Tibial nerve (tissue), 4 donors: ENCODE results near the gene CCDC148. TPM values are rescaled to one million over a fixed set of nuclear protein-coding genes. Genes with fewer than 3 reads are reported as not detected.
A peak's percentile ranks its signal among the peaks of the same experiment; 100 is the strongest.
"Not testable (repeated sequence)": the region's sequence is repeated elsewhere in the genome, so short reads cannot be mapped to it uniquely, and the experiment has no call there.

Experiments
- DNase-seq, 2 donors: peaks; one replicate each; pipeline ENCODE4 v3.0.0-alpha.2; 2019; ENCODE audit warnings: low spot score in 2 of 2
- H3K27ac ChIP-seq, 4 donors: fragments of 200-600 bp; sonication (generic) in 3 of 4; one replicate each; pipeline ENCODE4 v1.5.1; 2017 to 2019; ENCODE audit warnings: mild to moderate bottlenecking in 1 of 4
- H3K27me3 ChIP-seq, 2 donors: fragments of 200-600 bp; sonication (generic) in 1 of 2; one replicate each; pipeline versions ENCODE4 v1.5.1 to v1.6.0; 2017 to 2019
- H3K36me3 ChIP-seq, 3 donors: fragments of 200-600 bp; sonication (generic); one replicate each; pipeline ENCODE4 v1.5.1; 2018 to 2019
- H3K4me1 ChIP-seq, 4 donors: fragments of 200-600 bp; sonication (generic) in 3 of 4; one replicate each; pipeline ENCODE4 v1.5.1; 2017 to 2019
- H3K4me3 ChIP-seq, 4 donors: fragments of 200-600 bp; sonication (generic) in 3 of 4; one replicate each; pipeline ENCODE4 v1.5.1; 2017 to 2019; ENCODE audit warnings: mild to moderate bottlenecking in 1 of 4, moderate library complexity in 1 of 4
- H3K9me3 ChIP-seq, 4 donors: fragments of 200-600 bp; sonication (generic) in 3 of 4; one replicate each; pipeline ENCODE4 v1.5.1; 2017 to 2019
- EP300 ChIP-seq, 2 donors: sonication (generic); formaldehyde crosslinking; IDR thresholded peaks; one replicate each; pipeline ENCODE4 v1.6.1; 2017; ENCODE audit warnings: antibody characterized with exemption in 2 of 2, mild to moderate bottlenecking in 1 of 2
- POLR2A ChIP-seq, 2 donors: fragments of 450-650 bp; IDR thresholded peaks; one replicate each; pipeline ENCODE4 v1.6.1; 2017; ENCODE audit warnings: antibody characterized with exemption in 2 of 2, mild to moderate bottlenecking in 2 of 2, moderate library complexity in 2 of 2
- WGBS, 2 donors: methylation state at CpG; one replicate each; pipeline ENCODE4 v1.1.5; 2018; 5-methylcytosine and 5-hydroxymethylcytosine counted together
- total RNA-seq, 4 donors: library from RNA; depleted of rRNA; stranded (reverse); fragments of >200 nt; gene quantifications; one replicate each; pipeline ENCODE4 v1.1.0, GENCODE V29; 2016
- TF ChIP-seq, protein P1 (sequence below), 5 experiments: fragments of 200-600 bp in 3 of 5; fragments of 450-650 bp in 2 of 5; sonication (generic) in 3 of 5; IDR thresholded peaks; one replicate each; pipeline ENCODE4 v1.5.1; 2016 to 2019; ENCODE audit warnings: antibody characterized with exemption in 5 of 5, mild to moderate bottlenecking in 3 of 5, moderate library complexity in 2 of 5

The CCDC148 gene
- total RNA-seq, 4 donors from 2014 or later, result 0.30 to 2.5 (median 1.9) TPM

DNA sequence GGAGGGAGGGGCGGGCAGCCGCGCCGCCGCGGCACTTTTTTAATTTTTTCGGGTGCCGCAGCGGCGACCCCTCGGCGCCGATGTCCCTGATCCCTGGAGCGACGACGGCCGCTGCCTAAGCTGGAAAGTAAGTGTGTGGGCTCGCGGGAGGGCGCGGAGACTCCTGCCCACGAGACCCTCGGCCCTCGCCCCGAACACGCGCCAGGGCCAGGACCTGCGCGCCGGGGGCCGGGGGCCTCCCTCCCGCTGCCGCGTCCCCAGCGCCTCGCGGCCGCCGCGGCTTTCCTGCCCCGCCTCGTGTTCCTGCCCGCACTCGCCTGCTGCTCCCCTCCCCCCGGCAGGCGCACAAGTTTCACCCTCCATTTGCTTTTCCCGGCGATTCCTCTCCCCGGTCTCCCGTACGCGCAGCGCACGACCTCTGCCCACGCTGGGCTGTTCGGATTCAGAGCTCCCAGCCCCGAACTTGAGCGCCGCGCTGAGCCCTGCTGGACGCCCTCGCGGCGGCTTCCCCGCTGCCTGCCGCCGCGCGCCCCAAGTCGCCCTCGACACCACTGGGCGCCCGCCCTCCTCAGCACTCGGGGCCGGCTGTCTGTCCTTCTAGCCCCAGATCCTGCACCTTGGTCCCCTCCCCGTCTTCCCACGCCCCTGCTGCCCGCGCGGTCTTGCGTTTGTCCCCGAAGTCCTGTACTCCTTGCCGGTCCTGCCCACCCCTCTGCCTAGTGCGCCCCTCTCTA is 706 bp upstream of the CCDC148 start:
- H3K4me1 ChIP-seq, result peaks cover 0 to 36% (median 7%) of the 10 kb centered on the region in 4 donors
- no peaks in the 10 kb centered on the region for H3K9me3 ChIP-seq
- peak overlapping the region; percentile 87 to 100 (median 94) for H3K4me3 ChIP-seq
- H3K27ac ChIP-seq, result peak overlapping the region; percentile 89 to 94 (median 94)
- 0 to 1% methylated on average over 41 to 46 of the region's 84 CpGs for WGBS, 2 donors
- H3K27me3 ChIP-seq, result no peaks in the 10 kb centered on the region
- DNase-seq, result peak; percentile 15 to 19
- TF ChIP-seq POLR2A (IDR thresholded peaks at IDR 0.05) (no peak), EP300 (IDR thresholded peaks at IDR 0.05) (no peak)
- no peaks in the 10 kb centered on the region for H3K36me3 ChIP-seq

DNA sequence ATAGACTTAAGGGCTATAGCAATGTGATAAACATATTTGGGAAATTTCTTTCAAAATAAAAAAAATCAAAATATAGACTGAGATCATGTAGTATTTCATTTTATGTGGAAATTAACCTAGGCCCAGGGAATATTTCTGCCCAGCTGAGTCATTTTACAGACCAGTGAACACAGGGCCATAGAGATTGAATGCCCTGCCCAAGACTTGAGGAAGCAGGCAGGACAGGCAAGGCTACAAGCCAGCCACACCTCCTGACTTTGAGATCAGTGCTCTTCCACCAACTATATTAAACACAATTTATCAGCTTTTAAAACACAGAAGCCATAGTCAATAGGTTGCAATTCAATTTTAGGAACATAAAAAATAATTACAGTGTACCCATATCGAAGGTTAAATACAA is 12.9 kb downstream of the CCDC148 start:
- Histone ChIP-seq H3K4me1 (peaks cover 0 to 10% (median 0%) of the 10 kb centered on the region in 4 donors), H3K27ac (no peak overlapping the region), H3K27me3 (no peaks in the 10 kb centered on the region), H3K36me3 (no peaks in the 10 kb centered on the region), H3K4me3 (no peak overlapping the region), H3K9me3 (no peaks in the 10 kb centered on the region)
- DNase-seq, result no peak
- WGBS, 2 donors, result 96 to 100% methylated on average over 1 of the region's 1 CpG
- TF ChIP-seq POLR2A (IDR thresholded peaks at IDR 0.05), result no peak
- TF ChIP-seq, protein P1, sequence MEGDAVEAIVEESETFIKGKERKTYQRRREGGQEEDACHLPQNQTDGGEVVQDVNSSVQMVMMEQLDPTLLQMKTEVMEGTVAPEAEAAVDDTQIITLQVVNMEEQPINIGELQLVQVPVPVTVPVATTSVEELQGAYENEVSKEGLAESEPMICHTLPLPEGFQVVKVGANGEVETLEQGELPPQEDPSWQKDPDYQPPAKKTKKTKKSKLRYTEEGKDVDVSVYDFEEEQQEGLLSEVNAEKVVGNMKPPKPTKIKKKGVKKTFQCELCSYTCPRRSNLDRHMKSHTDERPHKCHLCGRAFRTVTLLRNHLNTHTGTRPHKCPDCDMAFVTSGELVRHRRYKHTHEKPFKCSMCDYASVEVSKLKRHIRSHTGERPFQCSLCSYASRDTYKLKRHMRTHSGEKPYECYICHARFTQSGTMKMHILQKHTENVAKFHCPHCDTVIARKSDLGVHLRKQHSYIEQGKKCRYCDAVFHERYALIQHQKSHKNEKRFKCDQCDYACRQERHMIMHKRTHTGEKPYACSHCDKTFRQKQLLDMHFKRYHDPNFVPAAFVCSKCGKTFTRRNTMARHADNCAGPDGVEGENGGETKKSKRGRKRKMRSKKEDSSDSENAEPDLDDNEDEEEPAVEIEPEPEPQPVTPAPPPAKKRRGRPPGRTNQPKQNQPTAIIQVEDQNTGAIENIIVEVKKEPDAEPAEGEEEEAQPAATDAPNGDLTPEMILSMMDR (IDR thresholded peaks at IDR 0.05), result no peak
- TF ChIP-seq EP300 (IDR thresholded peaks at IDR 0.05), result no peak

DNA sequence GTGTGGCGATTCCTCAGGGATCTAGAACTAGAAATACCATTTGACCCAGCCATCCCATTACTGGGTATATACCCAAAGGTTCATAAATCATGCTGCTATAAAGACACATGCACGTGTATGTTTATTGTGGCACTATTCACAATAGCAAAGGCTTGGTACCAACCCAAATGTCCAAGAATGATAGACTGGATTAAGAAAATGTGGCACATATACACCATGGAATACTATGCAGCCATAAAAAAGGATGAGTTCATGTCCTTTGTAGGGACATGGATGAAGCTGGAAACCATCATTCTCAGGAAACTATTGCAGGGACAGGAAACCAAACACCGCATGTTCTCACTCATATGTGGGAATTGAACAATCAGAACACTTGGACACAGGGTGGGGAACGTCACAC is 17.5 kb downstream of the CCDC148 start:
- not testable (repeated sequence) for DNase-seq, H3K4me3 ChIP-seq, H3K36me3 ChIP-seq, H3K27ac ChIP-seq, H3K4me1 ChIP-seq, H3K9me3 ChIP-seq, H3K27me3 ChIP-seq
- WGBS, 2 donors, result 87 to 95% methylated on average over 4 of the region's 4 CpGs

DNA sequence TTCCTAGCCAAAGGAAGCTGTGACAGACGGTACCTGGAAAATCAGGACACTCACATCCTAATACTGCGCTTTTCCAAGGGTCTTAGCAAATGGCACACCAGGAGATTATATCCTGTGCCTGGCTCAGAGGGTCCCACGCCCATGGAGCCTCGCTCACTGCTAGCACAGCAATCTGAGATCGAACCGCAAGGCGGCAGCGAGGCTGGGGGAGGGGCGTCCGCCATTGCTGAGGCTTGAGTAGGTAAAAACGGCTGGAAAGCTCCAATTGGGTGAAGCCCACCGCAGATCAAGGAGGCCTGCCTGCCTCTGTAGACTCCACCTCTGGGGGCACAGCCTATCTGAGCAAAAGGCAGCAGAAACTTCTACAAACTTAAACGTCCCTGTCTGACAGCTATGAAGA is 22.8 kb downstream of the CCDC148 start:
- not testable (repeated sequence) for H3K27me3 ChIP-seq, H3K36me3 ChIP-seq, H3K27ac ChIP-seq, H3K4me3 ChIP-seq, H3K4me1 ChIP-seq, DNase-seq
- WGBS, 2 donors, result 87 to 96% methylated on average over 13 of the region's 13 CpGs
- peaks cover 0 to 29% (median 1%) of the 10 kb centered on the region in 4 donors for H3K9me3 ChIP-seq

DNA sequence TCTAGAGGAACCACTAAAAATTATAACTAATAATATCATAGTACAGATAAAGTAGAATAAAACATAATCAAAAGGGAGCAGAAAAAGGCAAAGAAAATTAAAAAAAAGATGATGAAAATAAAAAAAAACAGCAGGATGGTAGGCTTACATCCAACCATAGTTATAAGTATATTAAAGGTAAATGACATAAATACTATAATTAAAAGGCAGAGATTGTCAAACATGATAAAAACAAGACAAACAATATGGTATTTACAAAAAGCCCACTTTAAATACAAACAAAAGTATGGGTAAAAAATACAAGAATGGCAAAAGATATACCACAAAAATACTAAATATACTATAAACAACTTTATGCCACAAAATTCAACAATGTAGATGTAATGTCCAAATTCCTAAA is 24.4 kb downstream of the CCDC148 start:
- Histone ChIP-seq H3K9me3 (peaks cover 0 to 29% (median 1%) of the 10 kb centered on the region in 4 donors), H3K36me3 (no peaks in the 10 kb centered on the region), H3K4me1 (no peaks in the 10 kb centered on the region), H3K27ac (no peak overlapping the region), H3K4me3 (no peak overlapping the region), H3K27me3 (no peaks in the 10 kb centered on the region)
- DNase-seq, result no peak
- TF ChIP-seq, protein P1 (IDR thresholded peaks at IDR 0.05), result no peak
- TF ChIP-seq EP300 (IDR thresholded peaks at IDR 0.05) (no peak), POLR2A (IDR thresholded peaks at IDR 0.05) (no peak)

DNA sequence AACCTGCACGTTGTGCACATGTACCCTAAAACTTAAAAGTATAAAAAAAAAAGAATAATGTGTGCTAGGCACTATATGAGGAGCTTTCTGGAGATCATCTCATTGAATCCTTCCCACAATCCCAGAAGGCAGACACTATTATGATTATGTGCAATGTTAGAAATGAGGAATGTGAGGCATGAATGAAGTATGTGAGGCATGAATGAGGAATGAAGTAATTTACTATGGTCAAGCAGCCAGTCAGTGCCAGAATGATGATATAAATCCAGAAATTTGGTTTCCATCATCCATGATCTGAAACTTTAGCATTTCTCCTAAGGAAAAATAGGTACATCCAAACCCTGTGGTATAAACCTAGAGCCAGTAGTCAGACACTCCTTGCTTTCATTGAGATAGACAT is 42.0 kb downstream of the CCDC148 start:
- TF ChIP-seq EP300 (IDR thresholded peaks at IDR 0.05), result no peak
- no peak for TF ChIP-seq POLR2A (IDR thresholded peaks at IDR 0.05)
- TF ChIP-seq, protein P1 (IDR thresholded peaks at IDR 0.05), result no peak
- no peaks in the 10 kb centered on the region for H3K36me3 ChIP-seq
- whole genome bisulfite sequencing, 2 donors, result 78 to 87% methylated on average over 1 of the region's 1 CpG
- H3K4me1 ChIP-seq, result no peaks in the 10 kb centered on the region
- no peak for DNase-seq
- H3K27me3 ChIP-seq, result no peaks in the 10 kb centered on the region
- no peak overlapping the region for H3K4me3 ChIP-seq
- no peak overlapping the region for H3K27ac ChIP-seq
- peaks cover 0 to 38% (median 2%) of the 10 kb centered on the region in 4 donors for H3K9me3 ChIP-seq
